AG08396 (cell line): ENCODE data around the gene METTL26.
A peak's percentile ranks its signal among the peaks of the same experiment; 100 is the strongest.
"Not testable (repeated sequence)": the region's sequence is repeated elsewhere in the genome, so short reads cannot be mapped to it uniquely, and the experiment has no call there.

Experiments
- DNase-seq: peaks from one replicate; pipeline ENCODE4 v3.0.0; 2012; ENCODE audit warnings: low spot score, mixed read lengths

Gene METTL26

GRCh38 chr16:625117-625976 is 10.8 kb downstream of the METTL26 start:
- DNase-seq = no peak

GRCh38 chr16:624526-625070 is 11.5 kb downstream of the METTL26 start:
- no peak for DNase-seq

GRCh38 chr16:622920-623280 is 13.2 kb downstream of the METTL26 start:
- DNase-seq = no peak

GRCh38 chr16:621526-622105 is 14.5 kb downstream of the METTL26 start:
- DNase-seq = no peak

GRCh38 chr16:620700-621525 is 15.2 kb downstream of the METTL26 start:
- no peak for DNase-seq

- no peak for DNase-seq
These were observed 16.5 kb downstream of the METTL26 start for GRCh38 chr16:619476-620100.

- DNase-seq = no peak
These were observed 18.2 kb downstream of the METTL26 start for GRCh38 chr16:617855-618254.

GRCh38 chr16:616733-617586 is 19.1 kb downstream of the METTL26 start:
- no peak for DNase-seq

- DNase-seq = no peak
These were observed 21.0 kb downstream of the METTL26 start for GRCh38 chr16:615122-615521.

GRCh38 chr16:610513-611381 is 25.4 kb downstream of the METTL26 start:
- peak; percentile 52 for DNase-seq

- DNase-seq = no peak
These were observed 26.1 kb downstream of the METTL26 start for GRCh38 chr16:609984-610383.

GRCh38 chr16:609316-609715 is 26.8 kb downstream of the METTL26 start:
- no peak for DNase-seq

- DNase-seq = no peak
These were observed 28.1 kb downstream of the METTL26 start for GRCh38 chr16:608019-608418.

- no peak for DNase-seq
These were observed 29.3 kb downstream of the METTL26 start for GRCh38 chr16:606656-607307.

GRCh38 chr16:603933-604332 is 32.2 kb downstream of the METTL26 start:
- DNase-seq = no peak

GRCh38 chr16:600781-601180 is 35.3 kb downstream of the METTL26 start:
- DNase-seq = no peak

GRCh38 chr16:598823-599739 is 37.0 kb downstream of the METTL26 start:
- DNase-seq = no peak

- DNase-seq = not testable (repeated sequence)
These were observed 38.5 kb downstream of the METTL26 start for GRCh38 chr16:597655-598054.

- no peak for DNase-seq
These were observed 39.4 kb downstream of the METTL26 start for GRCh38 chr16:596736-597060.
